SK-N-MC (cell line): Measurements from ENCODE around the gene KIF16B.
"Not testable (repeated sequence)": the region's sequence is repeated elsewhere in the genome, so short reads cannot be mapped to it uniquely, and the experiment has no call there.

ENCODE experiments used
- EZH2 ChIP-seq: fragments of 200-600 bp; sonication (generic); IDR thresholded peaks from one replicate; pipeline ENCODE4 v1.6.1; 2017; ENCODE audit warnings: antibody characterized with exemption
- FOXP2 ChIP-seq: optimal IDR thresholded peaks from 2 replicates; pipeline ENCODE3; 2011; ENCODE audit warnings: mild to moderate bottlenecking, moderate library complexity; ENCODE audit not compliant: insufficient read depth; ENCODE audit errors: extremely low read length, control extremely low read depth
- POLR2AphosphoS5 ChIP-seq: IDR thresholded peaks from 2 replicates; pipeline ENCODE4 v1.6.1; 2012; ENCODE audit warnings: mild to moderate bottlenecking, low read depth, low read length, borderline replicate concordance

GRCh38 chr20:16439540-16439939, 133.7 kb downstream of the KIF16B start:
- TF ChIP-seq POLR2AphosphoS5, EZH2, FOXP2: not testable (repeated sequence)
